CD4-positive, alpha-beta T cell treated with Interleukin-21 for 1 hour (primary cell): ENCODE results near the gene KCNN4.
A peak's percentile ranks its signal among the peaks of the same experiment; 100 is the strongest.
"Not testable (repeated sequence)": the region's sequence is repeated elsewhere in the genome, so short reads cannot be mapped to it uniquely, and the experiment has no call there.

Source experiments
- DNase-seq: peaks from one replicate; pipeline ENCODE4 v3.0.0-alpha.2; 2020

The KCNN4 gene

GRCh38 chr19:43774103-43774939, 6.5 kb downstream of the KCNN4 start:
- DNase-seq: no peak

- DNase-seq: no peak
Measured at GRCh38 chr19:43773725-43774102, 7.1 kb downstream of the KCNN4 start.

GRCh38 chr19:43769256-43769655, 11.5 kb downstream of the KCNN4 start:
- DNase-seq: no peak

GRCh38 chr19:43768273-43769050, 12.3 kb downstream of the KCNN4 start:
- no peak for DNase-seq

- no peak for DNase-seq
Measured at GRCh38 chr19:43767818-43768217, 13.0 kb downstream of the KCNN4 start.

GRCh38 chr19:43767316-43767715, 13.5 kb downstream of the KCNN4 start:
- DNase-seq: no peak

GRCh38 chr19:43766755-43767043, 14.1 kb downstream of the KCNN4 start:
- no peak for DNase-seq

GRCh38 chr19:43765109-43765876, 15.5 kb downstream of the KCNN4 start:
- DNase-seq: peak; percentile 74

GRCh38 chr19:43764684-43765083, 16.1 kb downstream of the KCNN4 start:
- DNase-seq: not testable (repeated sequence)

- DNase-seq: no peak
Measured at GRCh38 chr19:43763473-43763939, 17.3 kb downstream of the KCNN4 start.

- DNase-seq: no peak
Measured at GRCh38 chr19:43762814-43763213, 18.0 kb downstream of the KCNN4 start.

GRCh38 chr19:43760941-43761340, 19.8 kb downstream of the KCNN4 start:
- DNase-seq: no peak

- DNase-seq: no peak
Measured at GRCh38 chr19:43759515-43759914, 21.3 kb downstream of the KCNN4 start.

- peak; percentile 83 for DNase-seq
Measured at GRCh38 chr19:43755256-43755801, 25.4 kb downstream of the KCNN4 start.

- peak; percentile 98 for DNase-seq
Measured at GRCh38 chr19:43754503-43755255, 26.1 kb downstream of the KCNN4 start, which contains the start of gene SMG9. TSS of gene SMG9 (minus strand) at chr19:43754962. CDS start at chr19:43750741, 4,221 bp downstream.

GRCh38 chr19:43754253-43754502, 26.6 kb downstream of the KCNN4 start:
- no peak for DNase-seq

GRCh38 chr19:43752287-43752875, 28.4 kb downstream of the KCNN4 start:
- DNase-seq: no peak

GRCh38 chr19:43751466-43752220, 29.1 kb downstream of the KCNN4 start:
- DNase-seq: no peak

- DNase-seq: no peak
Measured at GRCh38 chr19:43749898-43750297, 30.9 kb downstream of the KCNN4 start.

GRCh38 chr19:43749152-43749551, 31.6 kb downstream of the KCNN4 start:
- DNase-seq: no peak

GRCh38 chr19:43748685-43749084, 32.1 kb downstream of the KCNN4 start:
- no peak for DNase-seq
